GM21723 (cell line): Measurements from ENCODE around the gene PCDHGA4.
"Not testable (repeated sequence)": the region's sequence is repeated elsewhere in the genome, so short reads cannot be mapped to it uniquely, and the experiment has no call there.

Source experiments
- ATAC-seq: cut with Tn5 transposase; IDR thresholded peaks from one replicate; pipeline ENCODE4 v1.9.1; 2021; ENCODE audit warnings: mild to moderate bottlenecking, moderate library complexity; ENCODE audit not compliant: unreplicated experiment

The PCDHGA4 gene

DNA sequence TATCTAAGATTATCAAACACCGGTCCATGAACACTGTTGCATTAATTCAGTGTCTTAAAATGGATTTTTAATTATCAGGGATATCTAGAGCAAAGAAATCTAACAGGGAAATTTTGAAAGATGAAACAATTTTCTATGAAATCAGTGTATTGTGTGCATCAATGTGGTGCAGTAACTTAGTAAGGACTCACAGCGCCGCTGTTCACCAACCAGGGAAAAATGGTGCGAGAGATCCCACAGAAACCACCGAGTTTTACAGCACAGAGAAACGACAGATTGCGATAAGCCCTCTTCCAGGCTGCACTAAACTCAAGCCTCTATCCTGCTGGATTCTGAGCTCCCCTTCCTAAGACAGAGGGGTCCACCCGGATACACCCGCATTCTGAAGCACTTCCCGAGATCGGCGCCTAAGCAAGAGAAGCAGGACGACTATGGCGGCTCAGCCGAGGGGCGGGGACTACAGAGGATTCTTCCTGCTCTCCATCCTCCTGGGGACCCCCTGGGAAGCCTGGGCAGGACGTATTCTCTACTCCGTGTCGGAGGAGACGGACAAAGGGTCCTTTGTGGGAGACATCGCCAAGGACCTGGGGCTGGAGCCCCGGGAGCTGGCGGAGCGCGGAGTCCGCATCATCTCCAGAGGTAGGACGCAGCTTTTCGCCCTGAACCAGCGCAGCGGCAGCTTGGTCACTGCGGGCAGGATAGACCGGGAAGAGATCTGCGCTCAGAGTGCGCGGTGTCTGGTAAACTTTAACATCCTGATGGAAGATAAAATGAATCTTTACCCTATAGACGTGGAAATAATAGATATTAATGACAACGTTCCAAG lies 27.9 kb downstream of the PCDHGA4 start, which contains the start of gene PCDHGA7:
TSS of gene PCDHGA7 (plus strand) at position 274 of the 826 bp plus-strand sequence. CDS start at position 432, 158 bp downstream.
- no peak for ATAC-seq

DNA sequence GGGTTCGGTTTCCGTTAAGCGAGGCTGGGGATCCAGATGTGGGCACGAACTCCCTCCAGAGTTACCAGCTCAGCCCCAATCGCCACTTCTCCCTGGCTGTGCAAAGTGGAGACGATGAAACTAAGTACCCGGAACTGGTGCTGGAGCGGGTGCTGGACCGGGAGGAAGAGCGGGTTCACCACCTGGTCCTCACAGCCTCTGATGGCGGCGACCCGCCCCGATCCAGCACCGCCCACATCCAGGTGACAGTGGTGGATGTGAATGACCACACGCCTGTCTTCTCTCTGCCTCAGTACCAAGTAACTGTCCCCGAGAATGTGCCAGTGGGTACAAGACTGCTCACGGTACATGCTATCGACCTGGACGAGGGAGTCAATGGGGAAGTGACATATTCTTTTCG lies 28.5 kb downstream of the PCDHGA4 start:
- no peak for ATAC-seq

DNA sequence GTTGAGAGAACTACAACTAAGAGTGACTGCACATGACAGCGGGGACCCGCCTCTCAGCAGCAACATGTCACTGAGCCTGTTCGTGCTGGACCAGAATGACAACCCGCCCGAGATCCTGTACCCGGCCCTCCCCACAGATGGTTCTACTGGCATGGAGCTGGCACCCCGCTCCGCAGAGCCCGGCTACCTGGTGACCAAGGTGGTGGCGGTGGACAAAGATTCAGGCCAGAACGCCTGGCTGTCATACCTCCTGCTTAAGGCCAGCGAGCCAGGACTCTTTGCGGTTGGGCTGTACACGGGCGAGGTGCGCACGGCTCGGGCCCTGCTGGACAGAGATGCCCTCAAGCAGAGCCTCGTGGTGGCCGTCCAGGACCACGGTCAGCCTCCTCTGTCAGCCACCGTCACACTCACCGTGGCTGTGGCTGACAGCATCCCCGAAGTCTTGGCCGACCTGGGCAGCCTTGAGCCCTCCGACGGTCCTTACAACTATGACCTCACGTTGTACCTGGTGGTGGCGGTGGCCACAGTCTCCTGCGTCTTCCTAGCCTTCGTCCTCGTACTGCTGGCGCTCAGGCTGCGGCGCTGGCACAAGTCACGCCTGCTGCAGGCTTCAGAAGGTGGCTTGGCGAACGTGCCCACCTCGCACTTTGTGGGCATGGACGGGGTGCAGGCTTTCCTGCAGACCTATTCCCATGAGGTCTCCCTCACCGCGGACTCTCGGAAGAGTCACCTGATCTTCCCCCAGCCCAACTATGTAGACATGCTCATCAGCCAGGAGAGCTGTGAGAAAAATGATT lies 29.8 kb downstream of the PCDHGA4 start:
- no peak for ATAC-seq

DNA sequence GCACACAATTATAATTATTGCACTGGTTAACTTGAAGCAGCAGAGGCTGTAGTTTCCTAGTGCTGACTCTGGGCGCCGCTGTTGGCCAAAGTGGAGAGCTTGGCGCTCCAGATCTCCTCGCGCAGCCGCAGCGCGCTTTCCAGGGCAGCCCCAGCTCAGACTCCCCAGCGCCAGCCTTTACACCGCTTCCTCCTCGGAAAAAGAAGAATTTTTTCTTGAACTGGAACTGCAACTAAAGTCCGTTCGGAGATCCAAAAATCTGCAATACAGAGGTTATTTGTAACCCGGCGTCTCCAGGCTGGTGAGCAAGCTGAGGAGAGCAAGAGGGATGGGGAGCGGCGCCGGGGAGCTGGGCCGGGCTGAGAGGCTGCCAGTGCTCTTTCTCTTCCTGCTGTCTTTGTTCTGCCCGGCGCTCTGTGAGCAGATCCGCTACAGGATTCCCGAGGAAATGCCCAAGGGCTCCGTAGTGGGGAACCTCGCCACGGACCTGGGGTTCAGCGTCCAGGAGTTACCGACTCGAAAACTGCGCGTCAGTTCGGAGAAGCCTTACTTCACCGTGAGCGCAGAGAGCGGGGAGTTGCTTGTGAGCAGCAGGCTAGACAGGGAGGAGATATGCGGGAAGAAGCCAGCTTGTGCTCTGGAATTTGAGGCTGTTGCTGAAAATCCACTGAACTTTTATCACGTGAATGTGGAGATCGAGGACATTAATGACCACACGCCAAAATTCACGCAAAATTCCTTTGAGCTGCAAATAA lies 32.9 kb downstream of the PCDHGA4 start, which contains the start of gene PCDHGB4:
TSS of gene PCDHGB4 (plus strand) at position 142 of the 755 bp plus-strand sequence. CDS start at position 329, 187 bp downstream.
- ATAC-seq, result not testable (repeated sequence)

DNA sequence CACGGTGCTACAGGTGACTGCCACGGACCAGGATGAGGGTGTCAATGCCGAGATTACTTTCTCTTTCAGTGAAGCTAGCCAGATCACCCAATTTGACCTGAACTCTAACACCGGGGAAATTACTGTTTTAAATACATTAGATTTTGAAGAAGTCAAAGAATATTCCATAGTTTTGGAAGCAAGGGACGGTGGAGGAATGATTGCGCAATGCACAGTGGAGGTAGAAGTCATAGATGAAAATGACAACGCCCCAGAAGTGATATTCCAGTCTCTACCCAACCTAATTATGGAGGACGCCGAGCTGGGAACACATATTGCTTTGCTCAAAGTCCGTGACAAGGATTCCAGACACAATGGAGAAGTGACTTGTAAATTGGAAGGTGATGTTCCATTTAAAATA lies 33.8 kb downstream of the PCDHGA4 start:
- ATAC-seq, result no peak

DNA sequence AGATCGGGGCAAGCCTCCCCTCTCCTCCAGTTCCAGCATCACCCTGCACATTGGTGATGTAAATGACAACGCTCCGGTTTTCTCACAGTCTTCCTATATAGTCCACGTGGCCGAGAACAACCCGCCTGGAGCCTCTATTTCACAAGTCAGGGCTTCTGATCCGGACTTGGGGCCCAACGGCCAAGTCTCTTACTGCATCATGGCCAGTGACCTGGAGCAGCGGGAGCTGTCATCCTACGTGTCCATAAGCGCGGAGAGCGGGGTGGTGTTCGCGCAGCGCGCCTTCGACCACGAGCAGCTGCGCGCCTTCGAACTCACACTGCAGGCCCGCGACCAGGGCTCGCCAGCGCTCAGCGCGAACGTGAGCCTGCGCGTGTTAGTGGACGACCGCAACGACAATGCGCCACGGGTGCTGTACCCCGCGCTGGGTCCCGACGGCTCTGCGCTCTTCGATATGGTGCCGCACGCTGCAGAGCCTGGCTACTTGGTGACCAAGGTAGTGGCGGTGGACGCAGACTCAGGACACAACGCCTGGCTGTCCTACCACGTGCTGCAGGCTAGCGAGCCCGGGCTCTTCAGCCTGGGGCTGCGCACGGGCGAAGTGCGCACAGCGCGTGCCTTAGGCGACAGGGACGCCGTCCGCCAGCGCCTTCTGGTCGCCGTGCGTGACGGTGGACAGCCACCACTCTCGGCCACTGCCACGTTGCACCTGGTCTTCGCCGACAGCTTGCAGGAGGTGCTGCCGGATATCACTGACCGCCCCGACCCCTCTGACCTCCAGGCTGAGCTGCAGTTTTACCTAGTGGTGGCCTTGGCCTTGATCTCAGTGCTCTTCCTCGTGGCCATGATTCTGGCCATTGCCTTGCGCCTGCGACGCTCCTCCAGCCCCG lies 34.6 kb downstream of the PCDHGA4 start:
- ATAC-seq, result no peak

DNA sequence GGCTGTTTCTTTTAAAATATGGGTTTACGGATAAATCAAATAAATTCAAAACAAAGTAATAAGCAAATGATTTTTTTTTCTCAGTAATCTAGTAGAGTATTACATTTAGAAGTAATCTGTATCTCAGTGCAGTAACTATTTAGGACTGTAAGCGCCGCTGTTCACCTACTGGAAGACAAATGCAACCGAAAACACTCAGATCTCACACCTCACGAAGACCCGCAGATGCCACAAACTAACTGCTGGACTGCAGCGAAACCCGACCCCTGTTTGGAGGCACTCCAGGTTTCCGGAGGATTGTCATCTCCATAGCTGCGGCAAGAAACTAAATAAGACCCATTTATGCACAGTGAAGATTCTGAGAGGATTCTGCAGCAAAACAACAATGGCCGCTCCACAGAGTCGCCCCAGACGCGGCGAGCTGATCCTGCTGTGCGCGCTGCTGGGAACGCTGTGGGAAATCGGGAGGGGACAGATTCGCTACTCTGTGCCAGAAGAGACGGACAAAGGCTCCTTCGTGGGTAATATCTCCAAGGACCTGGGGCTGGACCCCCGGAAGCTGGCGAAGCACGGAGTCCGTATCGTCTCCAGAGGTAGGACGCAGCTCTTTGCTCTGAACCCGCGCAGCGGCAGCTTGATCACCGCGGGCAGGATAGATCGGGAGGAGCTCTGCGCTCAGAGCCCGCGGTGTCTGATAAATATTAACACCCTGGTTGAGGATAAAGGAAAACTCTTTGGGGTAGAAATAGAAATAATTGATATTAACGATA lies 37.8 kb downstream of the PCDHGA4 start, which contains the start of gene PCDHGA8:
TSS of gene PCDHGA8 (plus strand) at position 205 of the 770 bp plus-strand sequence. CDS start at position 386, 181 bp downstream.
- ATAC-seq, result no peak

DNA sequence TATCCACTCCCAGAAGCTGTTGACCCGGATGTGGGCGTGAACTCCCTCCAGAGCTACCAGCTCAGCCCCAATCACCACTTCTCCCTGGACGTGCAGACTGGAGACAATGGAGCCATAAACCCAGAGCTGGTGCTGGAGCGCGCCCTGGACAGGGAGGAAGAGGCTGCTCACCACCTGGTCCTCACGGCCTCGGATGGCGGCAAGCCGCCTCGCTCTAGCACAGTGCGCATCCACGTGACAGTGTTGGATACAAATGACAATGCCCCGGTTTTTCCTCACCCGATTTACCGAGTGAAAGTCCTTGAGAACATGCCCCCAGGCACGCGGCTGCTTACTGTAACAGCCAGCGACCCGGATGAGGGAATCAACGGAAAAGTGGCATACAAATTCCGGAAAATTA lies 38.4 kb downstream of the PCDHGA4 start:
- no peak for ATAC-seq

DNA sequence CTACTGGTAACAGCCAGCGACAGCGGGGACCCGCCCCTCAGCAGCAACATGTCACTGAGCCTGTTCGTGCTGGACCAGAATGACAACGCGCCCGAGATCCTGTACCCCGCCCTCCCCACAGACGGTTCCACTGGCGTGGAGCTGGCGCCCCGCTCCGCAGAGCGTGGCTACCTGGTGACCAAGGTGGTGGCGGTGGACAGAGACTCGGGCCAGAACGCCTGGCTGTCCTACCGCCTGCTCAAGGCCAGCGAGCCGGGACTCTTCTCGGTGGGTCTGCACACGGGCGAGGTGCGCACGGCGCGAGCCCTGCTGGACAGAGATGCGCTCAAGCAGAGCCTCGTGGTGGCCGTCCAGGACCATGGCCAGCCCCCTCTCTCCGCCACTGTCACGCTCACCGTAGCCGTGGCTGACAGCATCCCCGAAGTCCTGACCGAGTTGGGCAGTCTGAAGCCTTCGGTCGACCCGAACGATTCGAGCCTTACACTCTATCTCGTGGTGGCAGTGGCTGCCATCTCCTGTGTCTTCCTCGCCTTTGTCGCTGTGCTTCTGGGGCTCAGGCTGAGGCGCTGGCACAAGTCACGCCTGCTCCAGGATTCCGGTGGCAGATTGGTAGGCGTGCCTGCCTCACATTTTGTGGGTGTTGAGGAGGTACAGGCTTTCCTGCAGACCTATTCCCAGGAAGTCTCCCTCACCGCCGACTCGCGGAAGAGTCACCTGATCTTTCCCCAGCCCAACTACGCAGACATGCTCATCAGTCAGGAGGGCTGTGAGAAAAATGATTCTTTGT lies 39.8 kb downstream of the PCDHGA4 start:
- not testable (repeated sequence) for ATAC-seq

DNA sequence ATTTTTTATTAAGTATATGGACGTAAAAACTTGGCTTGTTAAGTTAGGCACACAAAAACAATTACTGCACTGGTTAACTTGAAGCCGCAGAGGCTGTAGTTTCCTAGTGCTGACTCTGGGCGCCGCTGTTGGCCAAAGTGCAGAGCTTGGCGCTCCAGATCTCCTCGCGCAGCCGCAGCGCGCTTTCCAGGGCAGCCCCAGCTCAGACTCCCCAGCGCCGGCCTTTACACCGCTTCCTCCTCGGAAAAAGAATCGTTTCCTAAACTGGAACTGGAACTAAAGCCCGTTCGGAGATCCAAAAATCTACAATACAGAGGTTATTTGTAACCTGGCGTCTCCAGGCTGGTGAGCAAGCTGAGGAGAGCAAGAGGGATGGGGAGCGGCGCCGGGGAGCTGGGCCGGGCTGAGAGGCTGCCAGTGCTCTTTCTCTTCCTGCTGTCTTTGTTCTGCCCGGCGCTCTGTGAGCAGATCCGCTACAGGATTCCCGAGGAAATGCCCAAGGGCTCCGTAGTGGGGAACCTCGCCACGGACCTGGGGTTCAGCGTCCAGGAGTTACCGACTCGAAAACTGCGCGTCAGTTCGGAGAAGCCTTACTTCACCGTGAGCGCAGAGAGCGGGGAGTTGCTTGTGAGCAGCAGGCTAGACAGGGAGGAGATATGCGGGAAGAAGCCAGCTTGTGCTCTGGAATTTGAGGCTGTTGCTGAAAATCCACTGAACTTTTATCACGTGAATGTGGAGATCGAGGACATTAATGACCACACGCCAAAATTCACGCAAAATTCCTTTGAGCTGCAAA lies 43.1 kb downstream of the PCDHGA4 start, which contains the start of gene PCDHGB5:
TSS of gene PCDHGB5 (plus strand) at position 192 of the 796 bp plus-strand sequence. CDS start at position 373, 181 bp downstream.
- peak; percentile 99 for ATAC-seq

DNA sequence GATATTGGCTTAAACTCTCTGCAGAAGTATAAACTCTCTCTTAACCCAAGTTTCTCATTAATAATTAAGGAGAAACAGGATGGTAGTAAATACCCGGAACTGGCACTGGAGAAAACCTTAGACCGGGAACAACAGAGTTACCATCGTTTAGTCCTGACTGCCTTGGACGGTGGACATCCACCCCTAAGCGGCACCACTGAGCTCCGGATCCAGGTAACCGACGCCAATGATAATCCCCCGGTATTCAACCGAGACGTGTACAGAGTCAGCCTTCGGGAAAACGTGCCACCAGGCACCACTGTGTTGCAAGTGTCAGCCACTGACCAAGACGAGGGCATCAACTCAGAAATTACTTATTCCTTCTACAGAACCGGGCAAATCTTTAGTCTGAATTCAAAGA lies 43.8 kb downstream of the PCDHGA4 start:
- no peak for ATAC-seq

DNA sequence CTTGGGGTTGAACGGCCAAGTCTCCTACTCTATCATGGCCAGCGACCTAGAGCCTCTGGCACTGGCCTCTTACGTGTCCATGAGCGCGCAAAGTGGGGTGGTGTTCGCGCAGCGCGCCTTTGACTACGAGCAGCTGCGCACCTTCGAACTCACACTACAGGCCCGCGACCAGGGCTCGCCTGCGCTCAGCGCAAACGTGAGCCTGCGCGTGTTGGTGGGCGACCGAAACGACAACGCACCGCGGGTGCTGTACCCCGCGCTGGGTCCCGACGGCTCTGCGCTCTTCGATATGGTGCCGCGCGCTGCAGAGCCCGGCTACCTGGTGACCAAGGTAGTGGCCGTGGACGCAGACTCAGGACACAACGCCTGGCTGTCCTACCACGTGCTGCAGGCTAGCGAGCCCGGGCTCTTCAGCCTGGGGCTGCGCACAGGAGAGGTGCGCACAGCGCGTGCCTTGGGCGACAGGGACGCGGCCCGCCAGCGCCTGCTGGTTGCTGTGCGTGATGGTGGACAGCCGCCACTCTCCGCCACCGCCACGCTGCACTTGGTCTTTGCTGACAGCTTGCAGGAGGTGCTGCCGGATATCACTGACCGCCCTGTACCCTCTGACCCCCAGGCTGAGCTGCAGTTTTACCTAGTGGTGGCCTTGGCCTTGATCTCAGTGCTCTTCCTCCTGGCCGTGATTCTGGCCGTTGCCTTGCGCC lies 44.9 kb downstream of the PCDHGA4 start:
- no peak for ATAC-seq

DNA sequence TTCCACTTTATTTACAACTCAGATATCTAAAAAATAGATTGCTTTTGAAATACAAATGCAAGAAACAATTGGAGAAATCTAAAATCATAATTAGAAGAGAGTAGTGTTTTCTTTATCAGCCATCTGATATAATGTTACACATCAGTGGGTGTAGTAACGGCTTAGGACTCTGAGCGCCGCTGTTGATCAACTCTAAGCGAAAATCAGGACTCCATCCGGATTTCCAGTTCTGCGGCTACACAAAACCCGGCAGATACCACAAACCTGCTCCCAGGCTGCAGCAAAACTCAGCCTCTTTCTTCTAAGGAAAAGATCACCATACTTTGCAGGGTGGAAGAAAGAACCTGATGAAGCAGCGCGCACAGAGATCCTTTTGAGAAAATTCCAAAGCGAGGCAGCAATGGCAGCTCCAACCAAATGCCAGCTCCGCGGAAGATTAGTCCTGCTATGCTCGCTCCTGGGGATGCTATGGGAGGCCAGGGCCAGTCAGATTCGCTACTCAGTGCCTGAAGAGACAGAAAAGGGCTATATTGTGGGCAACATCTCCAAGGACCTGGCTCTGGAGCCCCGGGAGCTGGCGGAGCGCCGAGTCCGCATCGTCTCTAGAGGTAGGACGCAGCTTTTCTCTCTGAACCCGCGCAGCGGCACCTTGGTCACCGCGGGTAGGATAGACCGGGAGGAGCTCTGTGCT lies 47.9 kb downstream of the PCDHGA4 start, which contains the start of gene PCDHGA9:
TSS of gene PCDHGA9 (plus strand) at position 226 of the 691 bp plus-strand sequence. CDS start at position 401, 175 bp downstream.
- ATAC-seq, result no peak

DNA sequence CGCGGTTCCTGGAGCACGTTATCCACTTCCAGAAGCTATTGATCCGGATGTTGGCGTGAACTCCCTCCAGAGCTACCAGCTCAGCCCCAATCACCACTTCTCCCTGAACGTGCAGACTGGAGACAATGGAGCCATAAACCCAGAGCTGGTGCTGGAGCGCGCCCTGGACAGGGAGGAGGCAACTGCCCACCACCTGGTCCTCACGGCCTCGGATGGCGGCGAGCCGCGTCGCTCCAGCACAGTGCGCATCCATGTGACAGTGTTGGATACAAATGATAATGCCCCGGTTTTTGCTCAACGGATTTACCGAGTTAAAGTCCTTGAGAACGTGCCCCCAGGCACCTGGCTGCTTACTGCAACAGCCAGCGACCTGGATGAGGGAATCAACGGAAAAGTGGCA lies 48.6 kb downstream of the PCDHGA4 start:
- no peak for ATAC-seq
